MM.1S (cell line): ENCODE measurements around the gene SLC1A2.

Experiments used
- DNase-seq: peaks from one replicate; pipeline ENCODE4 v3.0.0-alpha.2; 2015
- H2AFZ ChIP-seq: fragments of 300-600 bp; sonication (generic); 2 replicates; pipeline ENCODE4 v1.6.0; 2016; ENCODE audit warnings: antibody characterized with exemption, low read length
- H3F3A ChIP-seq: fragments of 300-600 bp; sonication (generic); 2 replicates; pipeline ENCODE4 v1.6.1; 2016; ENCODE audit warnings: mild to moderate bottlenecking, antibody characterized with exemption, low read length, moderate library complexity, mixed read lengths; ENCODE audit not compliant: insufficient read depth
- H3K27ac ChIP-seq: fragments of 300-600 bp; sonication (generic); 2 replicates; pipeline ENCODE4 v1.5.1; 2016; ENCODE audit warnings: mild to moderate bottlenecking, low read length
- H3K27me3 ChIP-seq: fragments of 300-600 bp; sonication (generic); replicated peaks from 2 replicates; pipeline ENCODE4 v1.6.0; 2016; ENCODE audit warnings: low read length; ENCODE audit not compliant: insufficient read depth
- H3K36me3 ChIP-seq: fragments of 300-600 bp; sonication (generic); replicated peaks from 2 replicates; pipeline ENCODE4 v1.6.1; 2016; ENCODE audit warnings: mild to moderate bottlenecking, low read length, mixed read lengths; ENCODE audit not compliant: insufficient read depth
- H3K4me1 ChIP-seq: fragments of 300-600 bp; sonication (generic); 2 replicates; pipeline ENCODE4 v1.6.1; 2016; ENCODE audit warnings: low read length, mixed read lengths
- H3K4me2 ChIP-seq: fragments of 300-600 bp; sonication (generic); 2 replicates; pipeline ENCODE4 v1.6.0; 2016; ENCODE audit warnings: low read depth, low read length
- H3K4me3 ChIP-seq: fragments of 300-600 bp; sonication (generic); 2 replicates; pipeline ENCODE4 v1.5.1; 2016; ENCODE audit warnings: low read length, mixed read lengths
- H3K79me2 ChIP-seq: fragments of 300-600 bp; sonication (generic); 2 replicates; pipeline ENCODE4 v1.6.1; 2016; ENCODE audit warnings: mixed run types, low read length, mixed read lengths
- H3K9ac ChIP-seq: fragments of 300-600 bp; sonication (generic); 2 replicates; pipeline ENCODE4 v1.6.1; 2016; ENCODE audit warnings: low read length, mixed read lengths
- H3K9me2 ChIP-seq: fragments of 300-600 bp; sonication (generic); replicated peaks from 2 replicates; pipeline ENCODE4 v1.6.1; 2016; ENCODE audit warnings: mild to moderate bottlenecking, low read length, mixed read lengths; ENCODE audit not compliant: insufficient read depth
- H3K9me3 ChIP-seq: fragments of 300-600 bp; sonication (generic); replicated peaks from 2 replicates; pipeline ENCODE4 v1.6.1; 2016; ENCODE audit warnings: mild to moderate bottlenecking, low read length, mixed read lengths; ENCODE audit not compliant: insufficient read depth
- H4K20me1 ChIP-seq: fragments of 300-600 bp; sonication (generic); 2 replicates; pipeline ENCODE4 v1.6.1; 2016; ENCODE audit warnings: mild to moderate bottlenecking, low read length, moderate library complexity, mixed read lengths; ENCODE audit not compliant: insufficient read depth
- EZH2 ChIP-seq: fragments of 300-600 bp; sonication (generic); optimal IDR thresholded peaks from 2 replicates; pipeline ENCODE3; 2017; ENCODE audit warnings: low read depth, mild to moderate bottlenecking, antibody characterized with exemption, low read length, mixed read lengths
- EZH2phosphoT487 ChIP-seq: fragments of 300-600 bp; sonication (generic); IDR thresholded peaks from 2 replicates; pipeline ENCODE4 v1.6.1; 2018; ENCODE audit warnings: antibody characterized with exemption, low read length
- TF ChIP-seq, protein P1 (sequence below): fragments of 300-600 bp; sonication (generic); IDR thresholded peaks from 2 replicates; pipeline ENCODE4 v1.5.1; 2016; ENCODE audit warnings: antibody characterized with exemption, low read length, mixed read lengths

The SLC1A2 gene

DNA sequence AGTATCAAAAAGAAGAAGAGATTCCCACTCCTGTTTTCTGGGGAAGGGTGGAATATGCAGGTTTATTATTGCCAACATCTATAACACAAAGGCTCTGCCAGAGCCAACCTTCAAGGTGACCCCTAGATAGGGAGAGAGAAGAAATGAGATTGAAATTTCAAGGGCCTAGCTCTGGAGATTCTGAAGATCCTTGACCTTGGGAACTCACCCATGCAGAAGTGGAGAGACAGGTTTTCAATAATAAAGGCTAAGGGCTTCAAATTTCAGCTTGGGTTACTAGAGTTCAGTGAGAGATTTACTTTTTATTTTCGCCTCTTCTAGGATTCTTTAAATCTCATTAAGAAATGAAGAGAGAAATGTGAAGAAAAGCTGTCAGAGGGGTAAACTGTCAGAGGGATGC, 182.0 kb downstream of the SLC1A2 start:
- H3K9ac ChIP-seq, result no peak overlapping the region
- no peak for DNase-seq
- no peak overlapping the region for H3K4me3 ChIP-seq
- H3K27ac ChIP-seq, result no peak overlapping the region
- no peaks in the 10 kb centered on the region for H4K20me1 ChIP-seq
- no peak overlapping the region for H3K4me2 ChIP-seq
- no peaks in the 10 kb centered on the region for H3K79me2 ChIP-seq
- peaks cover 5% of the 10 kb centered on the region; the same call in 1 of the 2 replicates for H3F3A ChIP-seq
- no peaks in the 10 kb centered on the region for H3K36me3 ChIP-seq
- no peak overlapping the region for H2AFZ ChIP-seq
- no peaks in the 10 kb centered on the region for H3K9me2 ChIP-seq
- H3K4me1 ChIP-seq, result peaks cover 12% of the 10 kb centered on the region
- H3K9me3 ChIP-seq, result no peaks in the 10 kb centered on the region
- TF ChIP-seq, protein P1, sequence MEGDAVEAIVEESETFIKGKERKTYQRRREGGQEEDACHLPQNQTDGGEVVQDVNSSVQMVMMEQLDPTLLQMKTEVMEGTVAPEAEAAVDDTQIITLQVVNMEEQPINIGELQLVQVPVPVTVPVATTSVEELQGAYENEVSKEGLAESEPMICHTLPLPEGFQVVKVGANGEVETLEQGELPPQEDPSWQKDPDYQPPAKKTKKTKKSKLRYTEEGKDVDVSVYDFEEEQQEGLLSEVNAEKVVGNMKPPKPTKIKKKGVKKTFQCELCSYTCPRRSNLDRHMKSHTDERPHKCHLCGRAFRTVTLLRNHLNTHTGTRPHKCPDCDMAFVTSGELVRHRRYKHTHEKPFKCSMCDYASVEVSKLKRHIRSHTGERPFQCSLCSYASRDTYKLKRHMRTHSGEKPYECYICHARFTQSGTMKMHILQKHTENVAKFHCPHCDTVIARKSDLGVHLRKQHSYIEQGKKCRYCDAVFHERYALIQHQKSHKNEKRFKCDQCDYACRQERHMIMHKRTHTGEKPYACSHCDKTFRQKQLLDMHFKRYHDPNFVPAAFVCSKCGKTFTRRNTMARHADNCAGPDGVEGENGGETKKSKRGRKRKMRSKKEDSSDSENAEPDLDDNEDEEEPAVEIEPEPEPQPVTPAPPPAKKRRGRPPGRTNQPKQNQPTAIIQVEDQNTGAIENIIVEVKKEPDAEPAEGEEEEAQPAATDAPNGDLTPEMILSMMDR, result no peak
- TF ChIP-seq EZH2phosphoT487 (no peak), EZH2 (no peak)
- no peaks in the 10 kb centered on the region for H3K27me3 ChIP-seq

DNA sequence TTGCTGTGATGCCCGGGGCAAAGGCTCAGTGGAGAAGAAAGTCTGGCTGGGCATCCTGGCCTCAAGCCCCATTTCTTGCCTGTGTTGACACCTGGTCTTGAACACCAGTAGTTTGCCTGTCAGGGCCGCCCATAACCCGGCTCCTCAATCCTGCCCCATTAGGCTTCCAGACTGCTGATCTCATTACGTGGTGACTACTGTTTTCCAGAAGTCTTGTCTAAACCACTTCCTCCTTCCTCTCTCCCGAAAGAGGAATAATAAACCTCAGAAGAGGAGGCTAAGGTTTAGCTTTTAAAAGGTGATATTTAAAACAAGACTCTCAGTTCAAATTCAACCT, 182.7 kb downstream of the SLC1A2 start:
- Histone ChIP-seq H3K27me3 (no peaks in the 10 kb centered on the region), H3K79me2 (no peaks in the 10 kb centered on the region), H3K9ac (no peak overlapping the region), H4K20me1 (no peaks in the 10 kb centered on the region), H2AFZ (no peak overlapping the region), H3K9me3 (no peaks in the 10 kb centered on the region), H3K4me2 (no peak overlapping the region), H3F3A (peaks cover 11% of the 10 kb centered on the region; the same call in 1 of the 2 replicates), H3K4me1 (peaks cover 12% of the 10 kb centered on the region), H3K9me2 (no peaks in the 10 kb centered on the region), H3K4me3 (no peak overlapping the region), H3K36me3 (no peaks in the 10 kb centered on the region), H3K27ac (no peak overlapping the region)
- TF ChIP-seq, protein P1, result no peak
- TF ChIP-seq EZH2phosphoT487, result no peak
- DNase-seq, result no peak

DNA sequence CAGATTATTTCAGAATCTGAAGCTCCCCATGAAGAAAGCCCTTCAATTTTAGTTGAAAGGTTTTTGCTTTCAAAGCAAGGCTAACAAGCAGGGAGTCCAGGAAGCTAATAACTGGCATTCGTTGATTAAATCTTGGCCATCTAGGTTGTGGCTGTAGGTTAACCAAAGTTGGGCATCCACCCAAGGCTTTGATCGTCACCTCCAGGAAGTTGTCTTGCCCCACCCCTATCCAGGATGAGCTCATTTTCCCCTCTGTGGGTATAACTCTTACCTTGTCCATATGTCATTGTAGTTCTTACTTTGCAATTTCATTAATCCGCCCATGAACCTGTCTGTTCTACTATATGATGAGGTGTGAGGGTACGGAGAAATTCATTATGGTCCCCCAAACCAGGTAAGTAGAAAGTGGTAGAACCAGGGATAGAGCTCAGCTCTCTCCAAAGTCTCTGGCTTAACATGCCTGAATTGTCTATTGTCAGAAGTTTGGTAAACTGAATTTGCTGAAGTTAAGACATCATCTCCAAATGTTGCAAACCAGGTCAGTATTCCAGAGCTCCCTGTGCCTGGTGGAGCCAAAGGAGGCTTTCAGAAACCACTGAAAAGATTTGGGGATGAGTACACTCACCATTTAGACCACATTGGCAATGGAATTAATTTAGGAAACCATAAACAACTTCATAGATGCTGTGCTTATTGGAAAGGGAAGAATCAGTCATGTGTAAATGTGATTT, 183.3 kb downstream of the SLC1A2 start:
- H3K4me1 ChIP-seq, result peaks cover 12% of the 10 kb centered on the region
- no peaks in the 10 kb centered on the region for H3K9me3 ChIP-seq
- no peaks in the 10 kb centered on the region for H3K27me3 ChIP-seq
- TF ChIP-seq EZH2, result no peak
- TF ChIP-seq EZH2phosphoT487, result no peak
- TF ChIP-seq, protein P1, result no peak
- no peak overlapping the region for H3K9ac ChIP-seq
- H3K36me3 ChIP-seq, result no peaks in the 10 kb centered on the region
- no peak overlapping the region for H3K4me3 ChIP-seq
- no peak overlapping the region for H3K27ac ChIP-seq
- H4K20me1 ChIP-seq, result no peaks in the 10 kb centered on the region
- no peak overlapping the region for H3K4me2 ChIP-seq
- H2AFZ ChIP-seq, result no peak overlapping the region
- H3K9me2 ChIP-seq, result no peaks in the 10 kb centered on the region
- no peaks in the 10 kb centered on the region for H3K79me2 ChIP-seq
- H3F3A ChIP-seq, result peaks cover 12% of the 10 kb centered on the region; the same call in 1 of the 2 replicates
- no peak for DNase-seq
